Measurements from ENCODE around the gene BAHCC1. TPM values are rescaled to one million over a fixed set of nuclear protein-coding genes. Genes with fewer than 3 reads are reported as not detected.

BAHCC1 gene
- total and polyA plus RNA-seq, 2 of the 8 experiments (the other 6 are each of a cell fraction or from before 2014, with no cell fraction given) = 0.26 to 0.58 TPM

DNA sequence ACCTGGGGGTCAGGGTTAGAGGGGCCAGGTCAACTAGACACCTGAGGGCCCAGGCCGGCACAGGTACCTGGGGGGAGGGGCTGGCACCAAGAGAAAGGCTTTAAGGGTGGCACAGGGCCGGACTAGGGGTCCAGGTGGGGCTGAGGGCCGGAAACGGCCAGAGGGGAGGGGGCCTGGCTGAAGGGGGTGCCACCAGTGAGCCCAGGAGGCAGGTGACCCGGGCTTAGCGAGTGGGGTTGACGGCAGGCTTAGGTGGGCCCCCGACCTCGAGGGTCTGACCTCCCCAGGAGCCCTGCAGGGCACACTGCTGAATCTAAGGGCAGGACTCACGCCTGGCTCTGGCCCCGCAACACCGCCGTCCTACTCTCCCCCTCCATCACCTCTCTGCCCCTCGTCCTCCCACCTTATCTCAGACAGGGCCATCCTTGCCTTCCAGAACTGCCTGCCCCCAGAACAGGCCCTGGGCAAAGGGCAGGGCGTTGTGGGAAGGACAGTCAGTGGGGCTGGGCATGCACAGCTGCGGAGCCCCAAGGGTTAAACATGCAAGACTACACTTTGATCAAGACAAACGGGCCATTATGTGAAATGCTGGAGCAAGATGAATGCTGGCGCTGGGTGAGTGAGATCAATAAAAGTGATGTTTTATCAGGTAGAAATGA lies 73.0 kb downstream of the BAHCC1 start:
- H2BK120ac ChIP-seq (replicated peaks; ENCODE audit: low read depth, low read length) = no peak overlapping the region
- H3K79me2 ChIP-seq (ENCODE audit: control insufficient read depth in 1 of 2, insufficient read depth in 2 of 2, low read length in 2 of 2) = no peaks in the 10 kb centered on the region
- H3K4me2 ChIP-seq (ENCODE audit: insufficient read depth in 1 of 2, low read depth in 2 of 2, low read length in 2 of 2) = no peak overlapping the region
- H3K4me1 ChIP-seq (replicated peaks in 1 of 4; ENCODE audit: control insufficient read depth in 3 of 4, insufficient read depth in 4 of 4, low read length in 3 of 4) = peaks cover 0 to 3% (median 0%) of the 10 kb centered on the region in 4 experiments; a peak in 2 of 7 replicates
- no peak for DNase-seq (ENCODE audit: low read depth in 1 of 2, low spot score in 2 of 2)
- 88% methylated on average over 10 of the region's 18 CpGs; no CpG with 5 or more reads in 1 of the 2 experiments for WGBS, 2 experiments (ENCODE audit: extremely low coverage in 1 of 2, insufficient coverage in 1 of 2, insufficient read length in 1 of 2, insufficient replicate concordance in 2 of 2, low coverage in 1 of 2, low lambda C conversion rate in 2 of 2, missing lambda C conversion rate in 1 of 2)
- no peak overlapping the region for H2BK5ac ChIP-seq (ENCODE audit: low read depth, low read length)
- no peak overlapping the region for H2BK20ac ChIP-seq (ENCODE audit: low read length)
- no peak overlapping the region for H3K18ac ChIP-seq (ENCODE audit: extremely low read depth, low read length)
- H2BK15ac ChIP-seq (ENCODE audit: low read length) = no peak overlapping the region
- H3K23me2 ChIP-seq (ENCODE audit: low read depth, low read length) = no peaks in the 10 kb centered on the region
- POLR2A ChIA-PET (ENCODE audit: partially characterized antibody) = no interaction called here
- no peak overlapping the region for H2BK12ac ChIP-seq (ENCODE audit: low read depth, low read length)
- H3K36me3 ChIP-seq (ENCODE audit: control insufficient read depth in 2 of 4, insufficient read depth in 4 of 4, low read length in 3 of 4) = no peaks in the 10 kb centered on the region
- no peaks in the 10 kb centered on the region; a peak in 1 of 7 replicates for H3K27me3 ChIP-seq (replicated peaks in 1 of 4; ENCODE audit: control insufficient read depth in 3 of 4, extremely low read depth in 1 of 4, insufficient read depth in 3 of 4, low read length in 3 of 4)
- H4K5ac ChIP-seq (ENCODE audit: insufficient read length, low read depth, low read length) = no peak overlapping the region
- no peak overlapping the region for H3K14ac ChIP-seq (ENCODE audit: insufficient read length)
- no peak overlapping the region for H4K8ac ChIP-seq (ENCODE audit: extremely low read depth, insufficient read depth, low read length)
- H3K23ac ChIP-seq (ENCODE audit: insufficient read length) = no peak overlapping the region
- no peak overlapping the region for H4K91ac ChIP-seq (replicated peaks; ENCODE audit: insufficient read length, low read length)
- H3K9me3 ChIP-seq (ENCODE audit: insufficient read depth in 2 of 2, low read depth in 1 of 2, low read length in 1 of 2) = no peaks in the 10 kb centered on the region; a peak in 1 of 4 replicates
- H2AFZ ChIP-seq (ENCODE audit: low read length) = no peak overlapping the region
- H3K79me1 ChIP-seq (ENCODE audit: low read depth, low read length) = no peaks in the 10 kb centered on the region
- H3K4ac ChIP-seq (replicated peaks; ENCODE audit: insufficient read length, low read depth, low read length) = no peak overlapping the region
- no peak for FAIRE-seq
- no peak overlapping the region for H2AK5ac ChIP-seq (ENCODE audit: low read depth, low read length)
- H3K27ac ChIP-seq (ENCODE audit: low read depth, low read length) = no peak overlapping the region
- no peak overlapping the region for H3K9ac ChIP-seq (replicated peaks in 1 of 4; ENCODE audit: extremely low read depth in 1 of 4, low read depth in 3 of 4, low read length in 3 of 4)
- no peak overlapping the region for H3K4me3 ChIP-seq (ENCODE audit: extremely low read depth in 1 of 4, insufficient read depth in 2 of 4, low read depth in 3 of 4, low read length in 4 of 4)
- CTCF ChIA-PET (ENCODE audit: partially characterized antibody) = interaction anchor here (0.7 to 1.1 kb wide), 2 partner anchors 16 to 27 kb away, joined by 3 read pairs; no protein-coding TSS in a partner anchor
- H3K56ac ChIP-seq (replicated peaks; ENCODE audit: insufficient read length, low read depth, low read length) = no peak overlapping the region
- no peaks in the 10 kb centered on the region for H4K20me1 ChIP-seq (replicated peaks in 1 of 2; ENCODE audit: control insufficient read depth in 1 of 2, insufficient read depth in 2 of 2, low read length in 2 of 2)
- TF ChIP-seq ASH2L (IDR thresholded peaks at IDR 0.05; ENCODE audit: low read length) = no peak
- no peak for TF ChIP-seq CBX5 (IDR thresholded peaks at IDR 0.05; ENCODE audit: low read depth, low read length)
- TF ChIP-seq HDAC6 (IDR thresholded peaks at IDR 0.05; ENCODE audit: low read depth, low read length) = no peak
- no peak for TF ChIP-seq TBP (IDR thresholded peaks at IDR 0.05; ENCODE audit: low read depth, low read length)
- TF ChIP-seq TAF1 (IDR thresholded peaks at IDR 0.05; ENCODE audit: low read depth, low read length) = no peak
- no peak for TF ChIP-seq BCL11A (IDR thresholded peaks at IDR 0.05; ENCODE audit: low read depth in 2 of 2, low read length in 2 of 2)
- TF ChIP-seq RNF2 (IDR thresholded peaks at IDR 0.05; ENCODE audit: borderline replicate concordance, low read depth, low read length, missing control alignments, poor library complexity, severe bottlenecking) = no peak
- no peak for TF ChIP-seq BRCA1 (IDR thresholded peaks at IDR 0.05; ENCODE audit: low read depth, low read length)
- no peak for TF ChIP-seq SAP30 (IDR thresholded peaks at IDR 0.05; ENCODE audit: insufficient read depth, insufficient replicate concordance, low read length)
- TF ChIP-seq TAF7 (optimal IDR thresholded peaks at IDR 0.05; ENCODE audit: borderline replicate concordance, low read depth, low read length) = no peak
- no peak for TF ChIP-seq CBX8 (IDR thresholded peaks at IDR 0.05; ENCODE audit: borderline replicate concordance, low read depth, low read length)
- no peak for TF ChIP-seq POU5F1 (IDR thresholded peaks at IDR 0.05; ENCODE audit: low read depth, low read length)
- TF ChIP-seq RBBP5 (IDR thresholded peaks at IDR 0.05; ENCODE audit: borderline replicate concordance, low read depth, low read length) = no peak

Data from H1 (cell line).